IMR-90 (cell line): ENCODE data around the gene RNH1.

Experiments
- CTCF ChIP-seq: conservative IDR thresholded peaks from 2 replicates; pipeline ENCODE4 v1.5.1; 2012; ENCODE audit warnings: mild to moderate bottlenecking, low read depth, low read length, improper control_type of control experiment
- POLR2A ChIP-seq: IDR thresholded peaks from 2 replicates; pipeline ENCODE4 v1.6.1; 2012; ENCODE audit warnings: mild to moderate bottlenecking, low read depth, low read length

- no peak for TF ChIP-seq POLR2A
- TF ChIP-seq CTCF: no peak
Observed at GRCh38 chr11:544817-545166, 37.8 kb upstream of the RNH1 start.
